DND-41 (cell line): ENCODE measurements around the gene DAG1.
"Not testable (repeated sequence)": the region's sequence is repeated elsewhere in the genome, so short reads cannot be mapped to it uniquely, and the experiment has no call there.

Experiments used
- ATAC-seq: fragments of 200-7000 bp; cut with Tn5 transposase; 3 replicates; pipeline ENCODE4 v1.9.1; 2021; ENCODE audit warnings: low read depth; ENCODE audit not compliant: insufficient read depth
- DNase-seq: peaks from one replicate; pipeline ENCODE4 v3.0.0-alpha.2; 2020
- H2AFZ ChIP-seq: 2 replicates; pipeline ENCODE4 v1.6.0; 2012; ENCODE audit warnings: low read depth, low read length
- H3K27ac ChIP-seq: 2 replicates; pipeline ENCODE4 v1.5.1; 2012; ENCODE audit warnings: low read length, inconsistent platforms
- H3K27me3 ChIP-seq: fragments of 200-600 bp; sonication (generic); 2 replicates; pipeline ENCODE4 v1.6.0; 2012; ENCODE audit warnings: low read length, mild to moderate bottlenecking, inconsistent platforms; ENCODE audit not compliant: insufficient read depth, poor library complexity
- H3K36me3 ChIP-seq: 2 replicates; pipeline ENCODE4 v1.5.1; 2012; ENCODE audit warnings: low read length, inconsistent platforms; ENCODE audit not compliant: insufficient read depth
- H3K4me1 ChIP-seq: 2 replicates; pipeline ENCODE4 v1.5.1; 2012; ENCODE audit warnings: mild to moderate bottlenecking, low read length; ENCODE audit not compliant: insufficient read depth
- H3K4me2 ChIP-seq: 2 replicates; pipeline ENCODE4 v1.6.0; 2012; ENCODE audit warnings: mild to moderate bottlenecking, moderate library complexity, low read length, inconsistent platforms; ENCODE audit not compliant: insufficient read depth
- H3K4me3 ChIP-seq, 2 experiments: fragments of 200-600 bp in 1 of 2; shearing (Covaris generic) in 1 of 2; 2 replicates each; pipeline ENCODE4 v1.5.1; 2012 to 2016; ENCODE audit warnings: inconsistent platforms in 2 of 2, low read length in 2 of 2, mild to moderate bottlenecking in 2 of 2, low read depth in 1 of 2, moderate library complexity in 1 of 2
- H3K79me2 ChIP-seq: 2 replicates; pipeline ENCODE4 v1.6.0; 2012; ENCODE audit warnings: low read length, inconsistent platforms; ENCODE audit not compliant: insufficient read depth
- H3K9ac ChIP-seq: 2 replicates; pipeline ENCODE4 v1.6.0; 2012; ENCODE audit warnings: low read depth, mild to moderate bottlenecking, inconsistent platforms, low read length, moderate library complexity
- H3K9me3 ChIP-seq: 2 replicates; pipeline ENCODE4 v1.5.1; 2012; ENCODE audit warnings: low read length, moderate library complexity, mild to moderate bottlenecking, inconsistent platforms; ENCODE audit not compliant: insufficient read depth, severe bottlenecking
- H4K20me1 ChIP-seq: 2 replicates; pipeline ENCODE4 v1.6.0; 2012; ENCODE audit warnings: low read length; ENCODE audit not compliant: insufficient read depth
- EZH2 ChIP-seq: IDR thresholded peaks from 3 replicates; pipeline ENCODE4 v1.6.1; 2012; ENCODE audit warnings: borderline replicate concordance, low read depth, mild to moderate bottlenecking, moderate library complexity, low read length, inconsistent platforms; ENCODE audit not compliant: severe bottlenecking
- TF ChIP-seq, protein P1 (sequence below): IDR thresholded peaks from 2 replicates; pipeline ENCODE4 v1.5.1; 2012; ENCODE audit warnings: borderline replicate concordance, low read length, moderate library complexity, mild to moderate bottlenecking; ENCODE audit not compliant: poor library complexity, severe bottlenecking; ENCODE audit errors: extremely low read depth

The DAG1 gene

DNA sequence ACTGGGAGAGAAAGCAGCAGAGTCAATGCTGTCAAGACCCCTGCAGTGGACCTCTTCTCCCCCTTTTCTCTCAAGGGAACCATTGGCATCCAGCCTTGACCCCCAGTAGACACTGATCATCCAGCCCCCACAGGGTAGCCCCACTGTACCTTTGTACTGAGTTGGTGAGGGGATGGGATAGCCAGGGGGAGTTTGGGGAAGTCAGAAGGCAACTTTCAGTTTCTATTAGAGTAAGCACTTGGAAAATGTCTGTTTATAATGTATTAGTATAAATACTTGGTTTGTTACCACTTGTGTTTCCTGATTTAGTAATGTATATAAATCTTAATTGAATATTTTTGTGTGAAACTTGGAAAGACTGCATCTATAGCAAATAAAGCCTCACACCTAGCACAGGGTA lies 25.0 kb downstream of the DAG1 start:
- TF ChIP-seq EZH2 = no peak
- TF ChIP-seq, protein P1, sequence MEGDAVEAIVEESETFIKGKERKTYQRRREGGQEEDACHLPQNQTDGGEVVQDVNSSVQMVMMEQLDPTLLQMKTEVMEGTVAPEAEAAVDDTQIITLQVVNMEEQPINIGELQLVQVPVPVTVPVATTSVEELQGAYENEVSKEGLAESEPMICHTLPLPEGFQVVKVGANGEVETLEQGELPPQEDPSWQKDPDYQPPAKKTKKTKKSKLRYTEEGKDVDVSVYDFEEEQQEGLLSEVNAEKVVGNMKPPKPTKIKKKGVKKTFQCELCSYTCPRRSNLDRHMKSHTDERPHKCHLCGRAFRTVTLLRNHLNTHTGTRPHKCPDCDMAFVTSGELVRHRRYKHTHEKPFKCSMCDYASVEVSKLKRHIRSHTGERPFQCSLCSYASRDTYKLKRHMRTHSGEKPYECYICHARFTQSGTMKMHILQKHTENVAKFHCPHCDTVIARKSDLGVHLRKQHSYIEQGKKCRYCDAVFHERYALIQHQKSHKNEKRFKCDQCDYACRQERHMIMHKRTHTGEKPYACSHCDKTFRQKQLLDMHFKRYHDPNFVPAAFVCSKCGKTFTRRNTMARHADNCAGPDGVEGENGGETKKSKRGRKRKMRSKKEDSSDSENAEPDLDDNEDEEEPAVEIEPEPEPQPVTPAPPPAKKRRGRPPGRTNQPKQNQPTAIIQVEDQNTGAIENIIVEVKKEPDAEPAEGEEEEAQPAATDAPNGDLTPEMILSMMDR = no peak
- Histone ChIP-seq H2AFZ (no peak overlapping the region), H3K4me2 (no peak overlapping the region), H3K36me3 (peaks cover 5% of the 10 kb centered on the region; the same call in 1 of the 2 replicates), H3K79me2 (peaks cover 22% of the 10 kb centered on the region), H3K27ac (no peak overlapping the region; the same call in 1 of the 2 replicates), H3K9ac (no peak overlapping the region), H3K4me1 (no peaks in the 10 kb centered on the region), H3K9me3 (no peaks in the 10 kb centered on the region), H3K27me3 (no peaks in the 10 kb centered on the region), H4K20me1 (peaks cover 3% of the 10 kb centered on the region; the same call in 1 of the 2 replicates), H3K4me3 (no peak overlapping the region)
- no peak for DNase-seq
- no peak for ATAC-seq

DNA sequence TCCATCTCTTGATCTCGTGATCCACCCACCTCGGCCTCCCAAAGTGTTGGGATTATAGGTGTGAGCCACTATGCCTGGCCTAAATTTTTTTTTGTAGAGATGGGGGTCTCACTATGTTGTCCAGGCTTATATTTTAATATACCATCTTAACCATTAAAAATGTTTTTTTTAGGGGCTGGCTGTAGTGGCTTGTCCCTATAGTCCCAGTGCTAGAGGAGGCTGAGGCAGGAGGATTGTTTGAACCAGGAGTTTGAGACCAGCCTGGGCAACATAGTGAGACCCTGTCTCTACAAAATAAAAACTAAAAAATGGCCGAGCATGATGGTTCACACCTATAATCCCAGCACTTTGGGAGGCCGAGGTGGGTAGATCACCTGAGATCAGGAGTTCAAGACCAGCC lies 26.8 kb downstream of the DAG1 start:
- H3K79me2 ChIP-seq = peaks cover 36% of the 10 kb centered on the region
- not testable (repeated sequence) for H3K27ac ChIP-seq, H2AFZ ChIP-seq, H3K36me3 ChIP-seq, ATAC-seq, DNase-seq, H4K20me1 ChIP-seq, H3K9ac ChIP-seq, H3K4me2 ChIP-seq, H3K9me3 ChIP-seq, H3K4me3 ChIP-seq, H3K4me1 ChIP-seq, H3K27me3 ChIP-seq

DNA sequence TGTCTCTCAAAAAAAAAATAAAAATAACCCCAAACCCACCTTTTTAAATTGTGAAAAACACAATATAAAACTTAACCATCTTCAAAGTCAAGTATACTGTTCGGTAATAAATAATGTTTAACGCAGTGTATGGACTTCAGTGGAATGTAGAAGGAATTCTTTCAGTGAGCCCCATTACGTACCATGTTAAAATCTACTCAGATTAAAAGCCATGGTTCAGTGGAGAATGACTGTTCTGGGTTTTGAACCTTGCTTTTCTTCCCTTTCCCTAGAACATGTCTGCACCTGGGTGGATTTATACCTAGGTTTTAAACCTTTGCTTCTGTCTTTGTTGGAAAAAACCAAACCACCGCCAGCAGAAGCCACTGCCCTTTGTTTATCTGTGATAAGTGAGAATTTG lies 27.5 kb downstream of the DAG1 start:
- H3K9me3 ChIP-seq = no peaks in the 10 kb centered on the region
- H3K27me3 ChIP-seq = no peaks in the 10 kb centered on the region
- peaks cover 6% of the 10 kb centered on the region; the same call in 1 of the 2 replicates for H3K36me3 ChIP-seq
- H3K4me3 ChIP-seq = no peak overlapping the region
- no peak overlapping the region for H3K4me2 ChIP-seq
- no peak overlapping the region for H3K9ac ChIP-seq
- H3K27ac ChIP-seq = no peak overlapping the region
- TF ChIP-seq EZH2 = no peak
- TF ChIP-seq, protein P1 = no peak
- peaks cover 9% of the 10 kb centered on the region; the same call in 1 of the 2 replicates for H4K20me1 ChIP-seq
- H2AFZ ChIP-seq = no peak overlapping the region
- ATAC-seq (no peak), DNase-seq (no peak)
- no peaks in the 10 kb centered on the region for H3K4me1 ChIP-seq
- H3K79me2 ChIP-seq = peaks cover 42% of the 10 kb centered on the region

DNA sequence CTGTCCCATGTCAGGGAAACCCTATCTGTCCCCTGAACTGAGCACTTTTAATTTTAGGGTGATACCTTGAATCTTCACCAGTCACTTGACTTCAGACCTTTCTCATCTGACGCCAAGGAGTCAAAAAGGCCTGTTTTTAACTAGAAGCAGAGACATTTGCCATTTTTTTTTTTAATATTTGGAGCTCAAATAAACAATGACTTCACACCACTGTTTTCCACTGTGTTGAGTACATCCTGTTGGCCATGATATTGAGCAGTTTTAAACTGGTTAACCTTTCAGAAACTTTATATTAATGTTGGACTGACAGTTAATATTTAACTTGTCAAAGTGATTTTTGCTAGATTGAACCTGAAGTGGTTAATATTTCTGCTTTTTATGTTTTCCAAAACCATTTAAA lies 28.2 kb downstream of the DAG1 start:
- H3K9ac ChIP-seq = no peak overlapping the region
- DNase-seq (no peak), ATAC-seq (no peak)
- no peak for TF ChIP-seq EZH2
- TF ChIP-seq, protein P1 = no peak
- H3K4me2 ChIP-seq = no peak overlapping the region
- H3K9me3 ChIP-seq = no peaks in the 10 kb centered on the region
- no peaks in the 10 kb centered on the region for H3K4me1 ChIP-seq
- H3K27ac ChIP-seq = no peak overlapping the region
- no peak overlapping the region for H3K4me3 ChIP-seq
- no peak overlapping the region for H2AFZ ChIP-seq
- no peaks in the 10 kb centered on the region for H3K27me3 ChIP-seq
- peaks cover 9% of the 10 kb centered on the region; the same call in 1 of the 2 replicates for H4K20me1 ChIP-seq
- H3K36me3 ChIP-seq = 0 out of 2 replicates have a peak, but pooled peaks cover 6% of the 10 kb centered on the region
- H3K79me2 ChIP-seq = peaks cover 46% of the 10 kb centered on the region
